ENCODE measurements around the gene GRID1. TPM values are rescaled to one million over a fixed set of nuclear protein-coding genes. Genes with fewer than 3 reads are reported as not detected.

The GRID1 gene
- total and polyA plus RNA-seq, 9 of the 15 experiments (the other 6 are each of a cell fraction or from before 2014, with no cell fraction given): 0.01 to 7.2 (median 1.2) TPM

- no peak for TF ChIP-seq POLR2G (IDR thresholded peaks at IDR 0.05; ENCODE audit: low read depth, low read length)
- TF ChIP-seq, protein P1, sequence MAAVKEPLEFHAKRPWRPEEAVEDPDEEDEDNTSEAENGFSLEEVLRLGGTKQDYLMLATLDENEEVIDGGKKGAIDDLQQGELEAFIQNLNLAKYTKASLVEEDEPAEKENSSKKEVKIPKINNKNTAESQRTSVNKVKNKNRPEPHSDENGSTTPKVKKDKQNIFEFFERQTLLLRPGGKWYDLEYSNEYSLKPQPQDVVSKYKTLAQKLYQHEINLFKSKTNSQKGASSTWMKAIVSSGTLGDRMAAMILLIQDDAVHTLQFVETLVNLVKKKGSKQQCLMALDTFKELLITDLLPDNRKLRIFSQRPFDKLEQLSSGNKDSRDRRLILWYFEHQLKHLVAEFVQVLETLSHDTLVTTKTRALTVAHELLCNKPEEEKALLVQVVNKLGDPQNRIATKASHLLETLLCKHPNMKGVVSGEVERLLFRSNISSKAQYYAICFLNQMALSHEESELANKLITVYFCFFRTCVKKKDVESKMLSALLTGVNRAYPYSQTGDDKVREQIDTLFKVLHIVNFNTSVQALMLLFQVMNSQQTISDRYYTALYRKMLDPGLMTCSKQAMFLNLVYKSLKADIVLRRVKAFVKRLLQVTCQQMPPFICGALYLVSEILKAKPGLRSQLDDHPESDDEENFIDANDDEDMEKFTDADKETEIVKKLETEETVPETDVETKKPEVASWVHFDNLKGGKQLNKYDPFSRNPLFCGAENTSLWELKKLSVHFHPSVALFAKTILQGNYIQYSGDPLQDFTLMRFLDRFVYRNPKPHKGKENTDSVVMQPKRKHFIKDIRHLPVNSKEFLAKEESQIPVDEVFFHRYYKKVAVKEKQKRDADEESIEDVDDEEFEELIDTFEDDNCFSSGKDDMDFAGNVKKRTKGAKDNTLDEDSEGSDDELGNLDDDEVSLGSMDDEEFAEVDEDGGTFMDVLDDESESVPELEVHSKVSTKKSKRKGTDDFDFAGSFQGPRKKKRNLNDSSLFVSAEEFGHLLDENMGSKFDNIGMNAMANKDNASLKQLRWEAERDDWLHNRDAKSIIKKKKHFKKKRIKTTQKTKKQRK (IDR thresholded peaks at IDR 0.05; ENCODE audit: borderline replicate concordance, low read depth, low read length): no peak
- no peak for TF ChIP-seq JUND (IDR thresholded peaks at IDR 0.05; ENCODE audit: borderline replicate concordance, low read depth, low read length)
- no peak for TF ChIP-seq JUND (tag; IDR thresholded peaks at IDR 0.05; ENCODE audit: borderline replicate concordance, low read depth, low read length)
- TF ChIP-seq WHSC1 (IDR thresholded peaks at IDR 0.05; ENCODE audit: low read length): no peak
- no peak for TF ChIP-seq SOX6 (IDR thresholded peaks at IDR 0.05)
- TF ChIP-seq MTA3 (IDR thresholded peaks at IDR 0.05; ENCODE audit: borderline replicate concordance): no peak
- no peak for TF ChIP-seq HEY1 (CRISPR knock-in tag; IDR thresholded peaks at IDR 0.05; ENCODE audit: borderline replicate concordance)
- TF ChIP-seq TCFL5 (CRISPR knock-in tag; conservative IDR thresholded peaks at IDR 0.05): no peak
- TF ChIP-seq HOXB6 (CRISPR knock-in tag; IDR thresholded peaks at IDR 0.05; ENCODE audit: borderline replicate concordance): no peak
Observed at GRCh38 chr10:86299562-86299961, 67.0 kb downstream of the GRID1 start (continued).
